ENCODE results near the gene DUSP2.

The DUSP2 gene

GRCh38 chr2:96100893-96101304 lies 44.3 kb downstream of the DUSP2 start:
- TF ChIP-seq CTCF (IDR thresholded peaks at IDR 0.05; ENCODE audit: control insufficient read depth, extremely low read depth, insufficient read depth), result no peak
- DNase-seq (ENCODE audit: low read depth), result no peak

GRCh38 chr2:96099861-96100798 lies 45.1 kb downstream of the DUSP2 start:
- H3K4me3 ChIP-seq (ENCODE audit: low read depth, low read length), result no peak overlapping the region
- no peak for DNase-seq (ENCODE audit: low read depth)
- no peak for TF ChIP-seq CTCF (IDR thresholded peaks at IDR 0.05; ENCODE audit: control insufficient read depth, extremely low read depth, insufficient read depth)

More at GRCh38 chr2:96100893-96101304, 44.3 kb downstream of the DUSP2 start:
- no peak overlapping the region for H3K4me3 ChIP-seq (ENCODE audit: low read depth, low read length)

- DNase-seq (ENCODE audit: low read depth), result no peak
- no peak for TF ChIP-seq CTCF (IDR thresholded peaks at IDR 0.05; ENCODE audit: control insufficient read depth, extremely low read depth, insufficient read depth)
- no peak overlapping the region for H3K4me3 ChIP-seq (ENCODE audit: low read depth, low read length)
Observed at GRCh38 chr2:96098900-96099590, 46.2 kb downstream of the DUSP2 start.

GRCh38 chr2:96097951-96098823 lies 47.1 kb downstream of the DUSP2 start:
- TF ChIP-seq CTCF (IDR thresholded peaks at IDR 0.05; ENCODE audit: control insufficient read depth, extremely low read depth, insufficient read depth), result no peak
- DNase-seq (ENCODE audit: low read depth), result no peak
- H3K4me3 ChIP-seq (ENCODE audit: low read depth, low read length), result no peak overlapping the region

GRCh38 chr2:96097441-96097840 lies 47.8 kb downstream of the DUSP2 start:
- DNase-seq (ENCODE audit: low read depth), result no peak
- H3K4me3 ChIP-seq (ENCODE audit: low read depth, low read length), result no peak overlapping the region
- TF ChIP-seq CTCF (IDR thresholded peaks at IDR 0.05; ENCODE audit: control insufficient read depth, extremely low read depth, insufficient read depth), result no peak

GRCh38 chr2:96095116-96095636 lies 50.1 kb downstream of the DUSP2 start:
- TF ChIP-seq CTCF (IDR thresholded peaks at IDR 0.05; ENCODE audit: control insufficient read depth, extremely low read depth, insufficient read depth), result no peak
- no peak overlapping the region for H3K4me3 ChIP-seq (ENCODE audit: low read depth, low read length)
- no peak for DNase-seq (ENCODE audit: low read depth)
